Chondrocyte (in vitro differentiated cells): ENCODE data around the gene HIF1AN. TPM values are rescaled to one million over a fixed set of nuclear protein-coding genes. Genes with fewer than 3 reads are reported as not detected.
"Not testable (repeated sequence)": the region's sequence is repeated elsewhere in the genome, so short reads cannot be mapped to it uniquely, and the experiment has no call there.

Experiments
- DNase-seq: peaks from one replicate; pipeline ENCODE4 v3.0.0; 2021; ENCODE audit warnings: mixed read lengths, low spot score
- H3K27ac Mint-ChIP-seq: one replicate; pipeline ENCODE4 v1.8.0; 2021; ENCODE audit warnings: mild to moderate bottlenecking, moderate library complexity, mixed read lengths; ENCODE audit not compliant: unreplicated experiment
- H3K27me3 Mint-ChIP-seq: 2 replicates; pipeline ENCODE4 v1.8.0; 2021; ENCODE audit warnings: low read depth, mixed read lengths
- H3K36me3 Mint-ChIP-seq: 2 replicates; pipeline ENCODE4 v1.8.0; 2021; ENCODE audit warnings: low read depth, mixed read lengths
- H3K4me1 Mint-ChIP-seq: 2 replicates; pipeline ENCODE4 v1.8.0; 2021; ENCODE audit warnings: low read depth, mild to moderate bottlenecking, mixed read lengths
- H3K4me3 Mint-ChIP-seq: one replicate; pipeline ENCODE4 v1.8.0; 2021; ENCODE audit warnings: mild to moderate bottlenecking, moderate library complexity, mixed read lengths; ENCODE audit not compliant: unreplicated experiment
- H3K9me3 Mint-ChIP-seq: 2 replicates; pipeline ENCODE4 v1.8.0; 2021; ENCODE audit warnings: low read depth, mixed read lengths
- CTCF ChIP-seq: fragments of 200-600 bp; sonication (generic); IDR thresholded peaks from 2 replicates; pipeline ENCODE4 v1.5.0; 2021; ENCODE audit warnings: antibody characterized with exemption, mild to moderate bottlenecking, moderate library complexity
- total RNA-seq: library from RNA; stranded (reverse); gene quantifications from 3 replicates; pipeline ENCODE4 v1.2.1, GENCODE V29; 2021

The HIF1AN gene
- total RNA-seq, 1 donor from 2014 or later = 43.1 TPM

- Mint-ChIP-seq H3K9me3 (no peaks in the 10 kb centered on the region), H3K27ac (no peak overlapping the region), H3K4me3 (no peak overlapping the region), H3K27me3 (peaks cover 47% of the 10 kb centered on the region), H3K36me3 (no peaks in the 10 kb centered on the region), H3K4me1 (no peaks in the 10 kb centered on the region)
- no peak for TF ChIP-seq CTCF
- no peak for DNase-seq
Measured at GRCh38 chr10:100569687-100570481, 34.1 kb downstream of the HIF1AN start.

- no peak for DNase-seq
- Mint-ChIP-seq H3K4me1 (no peaks in the 10 kb centered on the region), H3K9me3 (no peaks in the 10 kb centered on the region), H3K27ac (no peak overlapping the region), H3K27me3 (peaks cover 46% of the 10 kb centered on the region), H3K4me3 (no peak overlapping the region), H3K36me3 (no peaks in the 10 kb centered on the region)
- TF ChIP-seq CTCF = no peak
Measured at GRCh38 chr10:100570506-100570905, 34.8 kb downstream of the HIF1AN start.

GRCh38 chr10:100571084-100571856 lies 35.5 kb downstream of the HIF1AN start:
- Mint-ChIP-seq H3K4me1 (no peaks in the 10 kb centered on the region), H3K9me3 (no peaks in the 10 kb centered on the region), H3K4me3 (no peak overlapping the region), H3K27ac (no peak overlapping the region), H3K36me3 (no peaks in the 10 kb centered on the region), H3K27me3 (peaks cover 47% of the 10 kb centered on the region)
- no peak for TF ChIP-seq CTCF
- no peak for DNase-seq

- peaks cover 61% of the 10 kb centered on the region for H3K27me3 Mint-ChIP-seq
- not testable (repeated sequence) for H3K9me3 Mint-ChIP-seq, H3K4me1 Mint-ChIP-seq, DNase-seq, H3K36me3 Mint-ChIP-seq, H3K4me3 Mint-ChIP-seq, H3K27ac Mint-ChIP-seq
Measured at GRCh38 chr10:100575146-100575545, 39.4 kb downstream of the HIF1AN start.

- Mint-ChIP-seq H3K9me3 (no peaks in the 10 kb centered on the region), H3K4me1 (no peaks in the 10 kb centered on the region), H3K4me3 (no peak overlapping the region), H3K27me3 (peaks cover 65% of the 10 kb centered on the region), H3K36me3 (no peaks in the 10 kb centered on the region), H3K27ac (no peak overlapping the region)
- DNase-seq = no peak
- no peak for TF ChIP-seq CTCF
Measured at GRCh38 chr10:100575585-100576281, 40.0 kb downstream of the HIF1AN start.
